ENCODE measurements around the gene PEX19.

GRCh38 chr1:160309185-160309557 lies 24.2 kb upstream of the PEX19 start:
- TF ChIP-seq CTCF (IDR thresholded peaks at IDR 0.05; ENCODE audit: insufficient read depth, low read length): no peak
- no peak for TF ChIP-seq POLR2AphosphoS5 (IDR thresholded peaks at IDR 0.05; ENCODE audit: low read depth)

All from HL-60 (cell line).